Peyer's patch (tissue), 4 donors: ENCODE results near the gene PNPT1. TPM values are rescaled to one million over a fixed set of nuclear protein-coding genes. Genes with fewer than 3 reads are reported as not detected.

Experiments used
- DNase-seq, 3 donors: peaks; one replicate each; pipeline ENCODE4 v3.0.0-alpha.2; 2017 to 2019
- H3K27ac ChIP-seq, 4 donors: fragments of 200-600 bp; sonication (generic); one replicate each; pipeline ENCODE4 v1.5.1; 2016 to 2019
- H3K27me3 ChIP-seq, 2 donors: fragments of 200-600 bp; sonication (generic); one replicate each; pipeline ENCODE4 v1.5.1; 2019
- H3K36me3 ChIP-seq, 3 donors: fragments of 200-600 bp; sonication (generic); one replicate each; pipeline ENCODE4 v1.5.1; 2016 to 2019
- H3K4me1 ChIP-seq, 4 donors: fragments of 200-600 bp; sonication (generic); one replicate each; pipeline ENCODE4 v1.5.1; 2016 to 2019
- H3K4me3 ChIP-seq, 4 donors: fragments of 200-600 bp; sonication (generic); 1 replicate in 3 of 4; 2 replicates in 1 of 4; pipeline ENCODE4 v1.5.1; 2016 to 2019; ENCODE audit warnings: mild to moderate bottlenecking in 1 of 4
- H3K9me3 ChIP-seq, 4 donors: fragments of 200-600 bp; sonication (generic); one replicate each; pipeline ENCODE4 v1.5.1; 2016 to 2019; ENCODE audit warnings: mild to moderate bottlenecking in 1 of 4
- POLR2A ChIP-seq, 2 donors: fragments of 450-650 bp; IDR thresholded peaks; one replicate each; pipeline ENCODE4 v1.5.1; 2017; ENCODE audit warnings: antibody characterized with exemption in 2 of 2, mild to moderate bottlenecking in 2 of 2, moderate library complexity in 2 of 2
- total RNA-seq, 4 donors: library from RNA; depleted of rRNA; stranded (reverse); fragments of >200 nt; gene quantifications; one replicate each; pipeline ENCODE4 v1.1.0, GENCODE V29; 2016
- TF ChIP-seq, protein P1 (sequence below), 6 experiments: fragments of 450-650 bp in 4 of 6; fragments of 200-600 bp in 2 of 6; sonication (generic) in 1 of 6; IDR thresholded peaks; one replicate each; pipeline ENCODE4 v1.5.1; 2017 to 2019; ENCODE audit warnings: antibody characterized with exemption in 6 of 6, mild to moderate bottlenecking in 3 of 6, moderate library complexity in 1 of 6

PNPT1 gene
- total RNA-seq, 4 donors from 2014 or later: 8.4 to 12.4 (median 10.2) TPM

DNA sequence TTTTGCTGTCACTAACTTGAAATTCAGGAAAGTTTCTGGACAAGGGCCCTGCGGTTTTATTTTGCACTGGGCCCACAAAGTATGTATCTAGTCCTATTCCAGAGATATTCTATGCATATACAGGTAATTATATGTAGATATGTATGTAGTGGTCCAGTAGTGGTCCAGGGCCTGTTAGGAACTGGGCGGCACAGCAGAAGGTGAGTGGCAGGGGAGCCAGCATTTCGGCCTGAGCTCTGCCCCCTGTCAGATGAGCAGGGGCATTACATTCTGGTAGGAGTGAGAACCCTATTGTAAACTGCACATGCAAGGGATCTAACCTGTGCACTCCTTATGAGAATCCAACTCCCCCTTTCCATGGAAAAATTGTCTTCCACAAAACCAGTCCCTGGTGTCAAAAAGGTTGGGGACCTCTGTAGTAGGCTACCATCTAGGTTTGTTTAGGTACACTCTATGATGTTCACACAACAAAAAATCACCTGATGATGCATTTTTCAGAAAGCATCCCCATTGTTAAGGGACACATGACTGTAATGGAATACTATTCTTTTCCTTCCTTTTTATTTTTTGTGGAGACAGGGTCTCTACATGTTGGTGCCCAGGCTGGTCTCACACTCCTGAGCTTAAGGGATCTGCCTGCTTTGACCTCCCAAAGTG, 73.4 kb downstream of the PNPT1 start:
- Histone ChIP-seq H3K4me3 (no peak overlapping the region), H3K4me1 (peaks cover 0 to 27% (median 9%) of the 10 kb centered on the region in 4 donors)
- no peak for DNase-seq

GRCh38 chr2:55618275-55619055, 75.2 kb downstream of the PNPT1 start:
- no peaks in the 10 kb centered on the region for H3K9me3 ChIP-seq

More for the DNA sequence above, 73.4 kb downstream of the PNPT1 start:
- Histone ChIP-seq H3K36me3 (peaks cover 0 to 5% (median 0%) of the 10 kb centered on the region in 3 donors), H3K27me3 (no peaks in the 10 kb centered on the region), H3K9me3 (no peaks in the 10 kb centered on the region), H3K27ac (no peak overlapping the region)
- no peak for TF ChIP-seq POLR2A (IDR thresholded peaks at IDR 0.05)
- TF ChIP-seq, protein P1, sequence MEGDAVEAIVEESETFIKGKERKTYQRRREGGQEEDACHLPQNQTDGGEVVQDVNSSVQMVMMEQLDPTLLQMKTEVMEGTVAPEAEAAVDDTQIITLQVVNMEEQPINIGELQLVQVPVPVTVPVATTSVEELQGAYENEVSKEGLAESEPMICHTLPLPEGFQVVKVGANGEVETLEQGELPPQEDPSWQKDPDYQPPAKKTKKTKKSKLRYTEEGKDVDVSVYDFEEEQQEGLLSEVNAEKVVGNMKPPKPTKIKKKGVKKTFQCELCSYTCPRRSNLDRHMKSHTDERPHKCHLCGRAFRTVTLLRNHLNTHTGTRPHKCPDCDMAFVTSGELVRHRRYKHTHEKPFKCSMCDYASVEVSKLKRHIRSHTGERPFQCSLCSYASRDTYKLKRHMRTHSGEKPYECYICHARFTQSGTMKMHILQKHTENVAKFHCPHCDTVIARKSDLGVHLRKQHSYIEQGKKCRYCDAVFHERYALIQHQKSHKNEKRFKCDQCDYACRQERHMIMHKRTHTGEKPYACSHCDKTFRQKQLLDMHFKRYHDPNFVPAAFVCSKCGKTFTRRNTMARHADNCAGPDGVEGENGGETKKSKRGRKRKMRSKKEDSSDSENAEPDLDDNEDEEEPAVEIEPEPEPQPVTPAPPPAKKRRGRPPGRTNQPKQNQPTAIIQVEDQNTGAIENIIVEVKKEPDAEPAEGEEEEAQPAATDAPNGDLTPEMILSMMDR (IDR thresholded peaks at IDR 0.05): peak in 4 of 6 experiments; percentile 12 to 44 (median 22)

DNA sequence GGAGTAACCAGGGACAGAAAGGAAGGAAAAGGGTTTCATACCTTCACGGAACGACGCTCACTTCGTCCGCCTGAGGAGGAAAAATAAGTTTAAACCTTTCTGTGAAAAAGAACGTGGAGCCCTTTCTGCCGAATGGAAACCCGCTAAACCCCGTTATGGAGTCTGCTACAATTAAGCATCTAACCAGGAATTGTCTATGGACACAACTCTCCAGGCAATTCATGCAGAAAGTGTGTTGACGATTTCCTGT, 75.7 kb downstream of the PNPT1 start:
- Histone ChIP-seq H3K27me3 (no peaks in the 10 kb centered on the region), H3K27ac (peak overlapping the region; percentile 94 to 99 (median 96)), H3K4me1 (peaks cover 0 to 29% (median 10%) of the 10 kb centered on the region in 4 donors), H3K36me3 (peaks cover 0 to 26% (median 0%) of the 10 kb centered on the region in 3 donors), H3K4me3 (peak overlapping the region; percentile 67 to 97 (median 86)), H3K9me3 (no peaks in the 10 kb centered on the region)
- TF ChIP-seq, protein P1 (IDR thresholded peaks at IDR 0.05): no peak
- TF ChIP-seq POLR2A (IDR thresholded peaks at IDR 0.05): no peak
- DNase-seq: no peak

More at GRCh38 chr2:55618275-55619055, 75.2 kb downstream of the PNPT1 start:
- Histone ChIP-seq H3K27ac (peak overlapping the region; percentile 94 to 99 (median 96)), H3K4me3 (peak overlapping the region; percentile 67 to 97 (median 86)), H3K4me1 (peaks cover 0 to 29% (median 10%) of the 10 kb centered on the region in 4 donors), H3K36me3 (peaks cover 0 to 20% (median 0%) of the 10 kb centered on the region in 3 donors), H3K27me3 (no peaks in the 10 kb centered on the region)
- DNase-seq: peak; percentile 56 to 78 (median 65)
- TF ChIP-seq, protein P1 (IDR thresholded peaks at IDR 0.05): no peak
- TF ChIP-seq POLR2A (IDR thresholded peaks at IDR 0.05): peak in 1 of 2 donors; percentile 25

DNA sequence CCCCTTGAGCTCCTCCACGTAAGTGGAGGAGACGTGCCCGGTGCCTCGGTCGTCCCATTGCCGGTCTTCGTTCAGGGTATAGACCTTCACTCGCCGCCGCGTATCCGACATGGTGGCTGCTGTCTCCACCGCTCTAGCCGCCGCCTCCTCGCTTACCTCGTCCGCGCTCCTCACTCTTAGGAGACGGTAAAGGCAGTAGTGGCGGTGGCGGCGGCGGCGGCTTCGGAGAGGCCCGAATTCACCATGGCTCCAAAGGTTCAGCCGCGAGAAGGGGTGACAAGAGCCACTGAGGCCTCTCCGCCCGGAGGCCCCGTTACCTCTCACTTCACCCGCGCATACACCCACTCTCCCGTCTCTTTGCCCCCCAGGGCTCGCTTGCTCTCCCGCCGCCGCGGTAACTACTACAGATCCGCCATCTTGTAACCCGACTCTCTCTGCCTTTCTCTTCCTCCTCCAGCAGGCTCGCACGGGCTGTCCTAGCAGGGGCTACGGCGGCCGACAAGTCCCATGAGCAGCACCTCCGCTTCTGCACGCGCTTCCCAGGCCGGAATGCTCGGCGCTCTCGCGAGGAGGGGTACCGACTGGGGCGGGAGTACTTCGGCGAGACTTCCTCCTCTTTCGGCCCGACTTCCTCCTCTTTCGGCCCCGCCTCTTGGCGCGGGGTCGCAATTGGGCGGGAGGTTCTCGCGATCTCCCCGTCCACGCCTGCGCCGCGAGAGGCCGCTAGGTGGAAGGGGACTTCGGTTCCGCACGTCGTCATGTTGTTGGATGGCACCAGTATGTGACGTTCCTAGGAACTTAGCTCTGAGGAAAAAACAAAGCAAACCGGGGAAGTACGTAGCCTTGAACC, 76.2 kb downstream of the PNPT1 start, which contains the start of gene PPP4R3B:
Gene PPP4R3B, minus strand, starts transcription at position 448 of the 850 bp plus-strand sequence. Its CDS starts 337 bp downstream, at position 111.
- Histone ChIP-seq H3K4me3 (peak within 1 kb of the TSS; percentile 67 to 97 (median 86)), H3K27ac (peak within 1 kb of the TSS; percentile 96 to 99 (median 98)), H3K4me1 (peaks cover 0 to 29% (median 10%) of the 10 kb centered on the region in 4 donors), H3K27me3 (no peaks in the 10 kb centered on the region), H3K36me3 (peaks cover 0 to 31% (median 0%) of the 10 kb centered on the region in 3 donors), H3K9me3 (no peaks in the 10 kb centered on the region)
- TF ChIP-seq, protein P1 (IDR thresholded peaks at IDR 0.05): peak; percentile 56 to 84 (median 77)
- TF ChIP-seq POLR2A (IDR thresholded peaks at IDR 0.05): peak; percentile 97 to 99
- DNase-seq: peak; percentile 99 to 100 (median 99)
